GM19238 (cell line): ENCODE results near the gene PLSCR2.
"Not testable (repeated sequence)": the region's sequence is repeated elsewhere in the genome, so short reads cannot be mapped to it uniquely, and the experiment has no call there.

Experiments
- DNase-seq: peaks from one replicate; pipeline ENCODE4 v3.0.0; 2011; ENCODE audit warnings: low spot score; ENCODE audit not compliant: insufficient read length

The PLSCR2 gene

GRCh38 chr3:146421819-146422759 lies 47.3 kb downstream of the PLSCR2 start:
- DNase-seq, result no peak

- no peak for DNase-seq
These were observed 53.0 kb downstream of the PLSCR2 start for GRCh38 chr3:146416366-146416765.

- no peak for DNase-seq
These were observed 55.4 kb downstream of the PLSCR2 start for GRCh38 chr3:146414010-146414409.

GRCh38 chr3:146412711-146413110 lies 56.6 kb downstream of the PLSCR2 start:
- not testable (repeated sequence) for DNase-seq

GRCh38 chr3:146407956-146408355 lies 61.4 kb downstream of the PLSCR2 start:
- DNase-seq, result no peak

GRCh38 chr3:146404436-146404835 lies 64.9 kb downstream of the PLSCR2 start:
- DNase-seq, result no peak

GRCh38 chr3:146403792-146404191 lies 65.6 kb downstream of the PLSCR2 start:
- DNase-seq, result no peak

GRCh38 chr3:146396792-146397191 lies 72.6 kb downstream of the PLSCR2 start:
- no peak for DNase-seq

GRCh38 chr3:146395164-146395563 lies 74.2 kb downstream of the PLSCR2 start:
- no peak for DNase-seq

- DNase-seq, result no peak
These were observed 78.4 kb downstream of the PLSCR2 start for GRCh38 chr3:146390957-146391356.

GRCh38 chr3:146390006-146390772 lies 79.2 kb downstream of the PLSCR2 start:
- DNase-seq, result no peak

- no peak for DNase-seq
These were observed 81.8 kb downstream of the PLSCR2 start for GRCh38 chr3:146387566-146387965.

GRCh38 chr3:146386936-146387335 lies 82.4 kb downstream of the PLSCR2 start:
- DNase-seq, result no peak

GRCh38 chr3:146384786-146385185 lies 84.6 kb downstream of the PLSCR2 start:
- DNase-seq, result no peak
